Neural cell (in vitro differentiated cells): ENCODE results near the gene ALDH4A1. TPM values are rescaled to one million over a fixed set of nuclear protein-coding genes. Genes with fewer than 3 reads are reported as not detected.

ENCODE experiments used
- H2AFZ ChIP-seq: fragments of 200-600, 300-800 bp; sonication (generic), shearing (Covaris generic); 2 replicates; pipeline ENCODE4 v1.6.0; 2014; ENCODE audit warnings: low read depth, mild to moderate bottlenecking, antibody characterized with exemption, low read length, moderate library complexity
- H3F3A ChIP-seq: fragments of 200-600 bp; shearing (Covaris generic); 2 replicates; pipeline ENCODE4 v1.6.1; 2016; ENCODE audit warnings: mild to moderate bottlenecking, moderate library complexity, mixed read lengths, antibody characterized with exemption, low read length; ENCODE audit not compliant: insufficient read depth, poor library complexity, severe bottlenecking
- H3K27ac ChIP-seq: fragments of 200-600, 300-800 bp; sonication (generic), shearing (Covaris generic); 2 replicates; pipeline ENCODE4 v1.5.1; 2014; ENCODE audit warnings: mild to moderate bottlenecking, low read length, moderate library complexity
- H3K27me3 ChIP-seq: fragments of 300-800, 200-600 bp; sonication (generic), shearing (Covaris generic); 2 replicates; pipeline ENCODE4 v1.6.0; 2014; ENCODE audit warnings: mild to moderate bottlenecking, low read depth, low read length, moderate library complexity; ENCODE audit not compliant: insufficient read depth
- H3K36me3 ChIP-seq: fragments of 300-800, 200-600 bp; sonication (generic), shearing (Covaris generic); 2 replicates; pipeline ENCODE4 v1.5.1; 2014; ENCODE audit warnings: mild to moderate bottlenecking, antibody characterized with exemption, low read length, moderate library complexity; ENCODE audit not compliant: insufficient read depth
- H3K4me2 ChIP-seq: fragments of 300-800, 200-600 bp; sonication (generic), shearing (Covaris generic); 2 replicates; pipeline ENCODE4 v1.6.0; 2014; ENCODE audit warnings: mild to moderate bottlenecking, low read length
- H3K4me3 ChIP-seq: fragments of 300-800, 200-600 bp; sonication (generic), shearing (Covaris generic); 2 replicates; pipeline ENCODE4 v1.5.1; 2014; ENCODE audit warnings: mild to moderate bottlenecking, low read length, moderate library complexity
- H3K79me2 ChIP-seq: fragments of 200-600 bp; shearing (Covaris generic); replicated peaks from 2 replicates; pipeline ENCODE4 v1.6.0; 2014; ENCODE audit warnings: mild to moderate bottlenecking, low read length, moderate library complexity; ENCODE audit not compliant: insufficient read depth
- H3K9ac ChIP-seq: fragments of 300-800, 200-600 bp; sonication (generic), shearing (Covaris generic); 2 replicates; pipeline ENCODE4 v1.6.1; 2016; ENCODE audit warnings: mild to moderate bottlenecking, low read length, mixed read lengths
- H3K9me2 ChIP-seq: fragments of 200-600 bp; shearing (Covaris generic); 2 replicates; pipeline ENCODE4 v1.6.1; 2016; ENCODE audit warnings: mild to moderate bottlenecking, low read length, mixed read lengths; ENCODE audit not compliant: insufficient read depth
- H3K9me3 ChIP-seq: fragments of 200-600, 300-800 bp; sonication (generic), shearing (Covaris generic); 2 replicates; pipeline ENCODE4 v1.6.1; 2016; ENCODE audit warnings: mild to moderate bottlenecking, mixed run types, low read length, moderate library complexity, mixed read lengths
- H4K20me1 ChIP-seq: fragments of 200-600 bp; shearing (Covaris generic); 2 replicates; pipeline ENCODE4 v1.6.1; 2016; ENCODE audit warnings: mild to moderate bottlenecking, mixed run types; ENCODE audit not compliant: insufficient read depth
- CTCF ChIP-seq: fragments of 450-650 bp; IDR thresholded peaks from 2 replicates; pipeline ENCODE4 v1.5.1; 2014; ENCODE audit warnings: antibody characterized with exemption, mild to moderate bottlenecking, moderate library complexity; ENCODE audit not compliant: poor library complexity, severe bottlenecking
- EP300 ChIP-seq: fragments of 450-650 bp; conservative IDR thresholded peaks from 2 replicates; pipeline ENCODE4 v1.6.1; 2014; ENCODE audit warnings: antibody characterized with exemption, mild to moderate bottlenecking, moderate library complexity; ENCODE audit not compliant: poor library complexity, severe bottlenecking
- EZH2 ChIP-seq: fragments of 200-600, 300-800 bp; shearing (Covaris generic), sonication (generic); IDR thresholded peaks from 2 replicates; pipeline ENCODE4 v1.6.1; 2014; ENCODE audit warnings: antibody characterized with exemption, low read length, borderline replicate concordance, mild to moderate bottlenecking; ENCODE audit not compliant: insufficient read depth, poor library complexity, severe bottlenecking
- MXI1 ChIP-seq: fragments of 450-650 bp; conservative IDR thresholded peaks from 2 replicates; pipeline ENCODE4 v1.6.1; 2014; ENCODE audit warnings: antibody characterized with exemption, mild to moderate bottlenecking; ENCODE audit not compliant: poor library complexity, severe bottlenecking
- POLR2AphosphoS5 ChIP-seq: IDR thresholded peaks from 2 replicates; pipeline ENCODE4 v1.6.1; 2012
- RAD21 ChIP-seq: fragments of 450-650 bp; conservative IDR thresholded peaks from 2 replicates; pipeline ENCODE4 v1.6.1; 2014; ENCODE audit warnings: antibody characterized with exemption, mild to moderate bottlenecking, moderate library complexity
- REST ChIP-seq: IDR thresholded peaks from 2 replicates; pipeline ENCODE4 v1.6.1; 2012; ENCODE audit warnings: borderline replicate concordance
- SMC3 ChIP-seq: fragments of 450-650 bp; conservative IDR thresholded peaks from 2 replicates; pipeline ENCODE4 v1.6.1; 2014; ENCODE audit warnings: antibody characterized with exemption, mild to moderate bottlenecking, moderate library complexity; ENCODE audit not compliant: poor library complexity
- TAF1 ChIP-seq: IDR thresholded peaks from 2 replicates; pipeline ENCODE4 v1.6.1; 2012; ENCODE audit warnings: low read depth
- polyA plus RNA-seq: library from polyadenylated mRNA; depleted of rRNA; stranded (reverse); fragments of >200 nt; gene quantifications from 2 replicates; pipeline ENCODE4 v1.2.3, GENCODE V29; 2014

Gene ALDH4A1
- polyA plus RNA-seq, 1 donor from 2014 or later: 11.0 TPM

- H3K9ac ChIP-seq: no peak overlapping the region
- no peak for TF ChIP-seq RAD21
- no peak for TF ChIP-seq POLR2AphosphoS5
- no peak for TF ChIP-seq TAF1
- no peak for TF ChIP-seq MXI1
- no peaks in the 10 kb centered on the region for H3K79me2 ChIP-seq
- no peaks in the 10 kb centered on the region for H4K20me1 ChIP-seq
- no peaks in the 10 kb centered on the region for H3F3A ChIP-seq
- H3K36me3 ChIP-seq: no peaks in the 10 kb centered on the region
- no peaks in the 10 kb centered on the region for H3K27me3 ChIP-seq
- H3K9me2 ChIP-seq: no peaks in the 10 kb centered on the region
- H3K27ac ChIP-seq: no peak overlapping the region
- H3K4me2 ChIP-seq: no peak overlapping the region
- no peaks in the 10 kb centered on the region for H3K9me3 ChIP-seq
- no peak overlapping the region for H3K4me3 ChIP-seq
- no peak overlapping the region for H2AFZ ChIP-seq
Observed at GRCh38 chr1:18918417-18918816, 16.1 kb upstream of the ALDH4A1 start.

GRCh38 chr1:18917071-18917799, 14.9 kb upstream of the ALDH4A1 start:
- TF ChIP-seq MXI1 (no peak), EZH2 (no peak), RAD21 (no peak)
- no peak overlapping the region for H3K4me2 ChIP-seq
- H3K9me3 ChIP-seq: no peaks in the 10 kb centered on the region
- no peak overlapping the region for H3K27ac ChIP-seq
- H3K4me3 ChIP-seq: no peak overlapping the region
- no peaks in the 10 kb centered on the region for H3K79me2 ChIP-seq
- H2AFZ ChIP-seq: no peak overlapping the region
- H3K9me2 ChIP-seq: no peaks in the 10 kb centered on the region
- H3K9ac ChIP-seq: no peak overlapping the region
- no peaks in the 10 kb centered on the region for H3F3A ChIP-seq
- no peaks in the 10 kb centered on the region for H3K36me3 ChIP-seq
- H4K20me1 ChIP-seq: no peaks in the 10 kb centered on the region
- H3K27me3 ChIP-seq: no peaks in the 10 kb centered on the region

GRCh38 chr1:18915341-18915740, 13.0 kb upstream of the ALDH4A1 start:
- Histone ChIP-seq H3K27ac (no peak overlapping the region), H3K4me3 (no peak overlapping the region), H3K27me3 (no peaks in the 10 kb centered on the region), H3K9me2 (no peaks in the 10 kb centered on the region), H3K79me2 (no peaks in the 10 kb centered on the region), H2AFZ (no peak overlapping the region), H3K36me3 (no peaks in the 10 kb centered on the region), H3F3A (no peaks in the 10 kb centered on the region), H4K20me1 (no peaks in the 10 kb centered on the region), H3K4me2 (no peak overlapping the region), H3K9ac (no peak overlapping the region), H3K9me3 (no peaks in the 10 kb centered on the region)
- TF ChIP-seq MXI1: no peak

- Histone ChIP-seq H3K27ac (no peak overlapping the region), H3K9me3 (no peaks in the 10 kb centered on the region), H2AFZ (no peak overlapping the region), H3F3A (no peaks in the 10 kb centered on the region), H3K9ac (no peak overlapping the region), H3K79me2 (no peaks in the 10 kb centered on the region), H3K4me2 (no peak overlapping the region), H3K9me2 (no peaks in the 10 kb centered on the region), H4K20me1 (no peaks in the 10 kb centered on the region), H3K4me3 (no peak overlapping the region), H3K27me3 (no peaks in the 10 kb centered on the region), H3K36me3 (no peaks in the 10 kb centered on the region)
- TF ChIP-seq SMC3 (no peak), EZH2 (no peak), EP300 (no peak), RAD21 (no peak), REST (no peak), MXI1 (no peak), POLR2AphosphoS5 (no peak), CTCF (peak; percentile 37), TAF1 (no peak)
Observed at GRCh38 chr1:18913065-18913835, 10.9 kb upstream of the ALDH4A1 start.
